ENCODE measurements around the gene XPO6.

DNA sequence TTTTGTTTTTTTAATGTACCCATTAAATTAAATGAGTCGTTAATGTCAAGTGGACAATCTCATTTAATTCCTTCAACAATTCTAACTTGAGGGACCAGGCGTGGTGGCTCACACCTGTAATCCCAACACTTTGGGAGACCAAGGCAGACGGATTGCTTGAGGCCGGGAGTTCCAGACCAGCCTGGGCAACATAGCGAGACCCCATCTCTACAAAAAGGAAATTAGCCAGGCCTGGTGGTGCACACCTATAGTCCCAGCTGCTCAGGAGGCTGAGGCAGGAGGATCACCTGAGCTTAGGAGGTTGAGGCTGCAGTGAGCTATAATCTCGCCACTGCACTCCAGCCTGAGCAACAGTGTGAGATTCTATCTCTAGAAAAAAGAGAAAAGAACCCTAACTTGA, 127.6 kb downstream of the XPO6 start:
- TF ChIP-seq, protein P1, sequence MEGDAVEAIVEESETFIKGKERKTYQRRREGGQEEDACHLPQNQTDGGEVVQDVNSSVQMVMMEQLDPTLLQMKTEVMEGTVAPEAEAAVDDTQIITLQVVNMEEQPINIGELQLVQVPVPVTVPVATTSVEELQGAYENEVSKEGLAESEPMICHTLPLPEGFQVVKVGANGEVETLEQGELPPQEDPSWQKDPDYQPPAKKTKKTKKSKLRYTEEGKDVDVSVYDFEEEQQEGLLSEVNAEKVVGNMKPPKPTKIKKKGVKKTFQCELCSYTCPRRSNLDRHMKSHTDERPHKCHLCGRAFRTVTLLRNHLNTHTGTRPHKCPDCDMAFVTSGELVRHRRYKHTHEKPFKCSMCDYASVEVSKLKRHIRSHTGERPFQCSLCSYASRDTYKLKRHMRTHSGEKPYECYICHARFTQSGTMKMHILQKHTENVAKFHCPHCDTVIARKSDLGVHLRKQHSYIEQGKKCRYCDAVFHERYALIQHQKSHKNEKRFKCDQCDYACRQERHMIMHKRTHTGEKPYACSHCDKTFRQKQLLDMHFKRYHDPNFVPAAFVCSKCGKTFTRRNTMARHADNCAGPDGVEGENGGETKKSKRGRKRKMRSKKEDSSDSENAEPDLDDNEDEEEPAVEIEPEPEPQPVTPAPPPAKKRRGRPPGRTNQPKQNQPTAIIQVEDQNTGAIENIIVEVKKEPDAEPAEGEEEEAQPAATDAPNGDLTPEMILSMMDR (IDR thresholded peaks at IDR 0.05): no peak
- TF ChIP-seq POLR2A (IDR thresholded peaks at IDR 0.05): no peak
